Measurements from ENCODE around the gene KCNE2.
A peak's percentile ranks its signal among the peaks of the same experiment; 100 is the strongest.
"Not testable (repeated sequence)": the region's sequence is repeated elsewhere in the genome, so short reads cannot be mapped to it uniquely, and the experiment has no call there.

The KCNE2 gene

DNA sequence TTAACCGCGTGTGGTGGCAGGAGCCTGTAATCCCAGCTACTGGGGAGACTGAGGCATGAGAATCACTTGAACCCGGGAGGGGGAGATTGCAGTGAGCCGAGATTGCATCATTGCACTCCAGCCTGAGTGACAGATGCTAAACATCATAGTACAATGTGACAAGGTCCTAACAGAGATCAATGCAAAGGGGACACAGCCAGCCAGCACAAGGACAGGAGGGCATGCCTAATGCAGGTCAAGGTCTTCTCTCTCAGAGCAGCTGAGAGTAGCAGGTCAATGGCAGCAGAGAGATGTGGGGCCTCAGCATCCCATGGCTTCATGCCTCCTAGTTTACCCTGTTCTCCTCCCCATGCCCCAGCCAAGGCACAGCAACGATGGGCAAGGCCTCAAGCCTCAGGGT, 8.5 kb downstream of the KCNE2 start:
- DNase-seq (ENCODE audit: low spot score) = peak; percentile 50
- TF ChIP-seq, protein P1, sequence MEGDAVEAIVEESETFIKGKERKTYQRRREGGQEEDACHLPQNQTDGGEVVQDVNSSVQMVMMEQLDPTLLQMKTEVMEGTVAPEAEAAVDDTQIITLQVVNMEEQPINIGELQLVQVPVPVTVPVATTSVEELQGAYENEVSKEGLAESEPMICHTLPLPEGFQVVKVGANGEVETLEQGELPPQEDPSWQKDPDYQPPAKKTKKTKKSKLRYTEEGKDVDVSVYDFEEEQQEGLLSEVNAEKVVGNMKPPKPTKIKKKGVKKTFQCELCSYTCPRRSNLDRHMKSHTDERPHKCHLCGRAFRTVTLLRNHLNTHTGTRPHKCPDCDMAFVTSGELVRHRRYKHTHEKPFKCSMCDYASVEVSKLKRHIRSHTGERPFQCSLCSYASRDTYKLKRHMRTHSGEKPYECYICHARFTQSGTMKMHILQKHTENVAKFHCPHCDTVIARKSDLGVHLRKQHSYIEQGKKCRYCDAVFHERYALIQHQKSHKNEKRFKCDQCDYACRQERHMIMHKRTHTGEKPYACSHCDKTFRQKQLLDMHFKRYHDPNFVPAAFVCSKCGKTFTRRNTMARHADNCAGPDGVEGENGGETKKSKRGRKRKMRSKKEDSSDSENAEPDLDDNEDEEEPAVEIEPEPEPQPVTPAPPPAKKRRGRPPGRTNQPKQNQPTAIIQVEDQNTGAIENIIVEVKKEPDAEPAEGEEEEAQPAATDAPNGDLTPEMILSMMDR (IDR thresholded peaks at IDR 0.05) = no peak
- Histone ChIP-seq H3K27ac (no peak overlapping the region), H3K4me3 (no peak overlapping the region)

- DNase-seq (ENCODE audit: low spot score); H3K27ac ChIP-seq; H3K4me3 ChIP-seq: not testable (repeated sequence)
These were observed 10.7 kb downstream of the KCNE2 start for GRCh38 chr21:34374462-34374861.

- H3K27ac ChIP-seq; DNase-seq (ENCODE audit: low spot score); H3K4me3 ChIP-seq: not testable (repeated sequence)
These were observed 11.3 kb downstream of the KCNE2 start, which contains the start of gene SMIM11 for GRCh38 chr21:34374940-34375618. TSS of gene SMIM11 (plus strand) at chr21:34375507. CDS start at chr21:34379505, 3,998 bp downstream.

DNA sequence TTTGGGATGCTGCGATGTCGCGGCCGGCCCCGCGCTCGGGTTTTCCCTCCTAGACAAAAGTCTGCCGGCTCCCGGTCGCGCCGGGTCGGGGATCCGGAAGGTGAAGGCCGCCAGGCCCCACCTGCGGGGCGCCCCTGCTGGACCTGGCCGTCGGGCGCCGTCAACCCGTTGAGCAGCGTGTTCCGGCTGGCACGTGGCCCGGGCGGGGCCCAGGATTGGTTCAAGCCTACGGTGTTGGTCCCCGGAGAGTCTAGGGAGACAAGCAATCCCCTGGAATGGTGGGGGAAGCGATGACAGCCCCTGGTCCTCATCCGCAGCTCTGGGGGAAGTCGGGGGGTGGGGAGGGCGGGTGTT, 11.8 kb downstream of the KCNE2 start:
- H3K27ac ChIP-seq; H3K4me3 ChIP-seq; DNase-seq (ENCODE audit: low spot score): not testable (repeated sequence)

GRCh38 chr21:34383138-34383537, 19.3 kb downstream of the KCNE2 start:
- H3K4me3 ChIP-seq, H3K27ac ChIP-seq: not testable (repeated sequence)

GRCh38 chr21:34383724-34384415, 20.1 kb downstream of the KCNE2 start:
- not testable (repeated sequence) for H3K4me3 ChIP-seq; DNase-seq (ENCODE audit: low spot score); H3K27ac ChIP-seq

More at GRCh38 chr21:34383138-34383537, 19.3 kb downstream of the KCNE2 start:
- not testable (repeated sequence) for DNase-seq (ENCODE audit: low spot score)

DNA sequence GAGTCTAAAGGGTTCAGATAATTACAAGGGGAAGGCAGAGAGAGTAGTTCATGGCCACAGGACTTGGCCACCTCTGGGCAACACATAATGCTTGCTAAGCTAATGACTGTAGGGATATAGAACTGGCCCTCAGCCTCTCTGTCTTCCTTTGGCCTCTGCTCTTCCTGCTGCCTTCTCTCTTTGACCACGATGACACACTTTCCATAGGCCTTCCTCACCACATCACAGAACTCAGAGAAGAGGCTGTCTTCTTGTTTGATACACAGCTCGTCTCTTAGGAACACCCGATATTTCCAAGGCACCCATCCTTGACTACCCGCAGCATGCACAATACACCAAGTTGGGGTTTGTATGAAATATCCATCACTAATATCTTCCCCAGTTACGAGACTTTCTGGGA, 36.7 kb downstream of the KCNE2 start:
- not testable (repeated sequence) for H3K27ac ChIP-seq, H3K4me3 ChIP-seq

GRCh38 chr21:34404742-34405141, 40.9 kb downstream of the KCNE2 start:
- not testable (repeated sequence) for H3K4me3 ChIP-seq; H3K27ac ChIP-seq; DNase-seq (ENCODE audit: low spot score)

More for the DNA sequence above, 36.7 kb downstream of the KCNE2 start:
- DNase-seq (ENCODE audit: low spot score) = not testable (repeated sequence)

GRCh38 chr21:34405686-34406085, 41.9 kb downstream of the KCNE2 start:
- not testable (repeated sequence) for H3K27ac ChIP-seq; DNase-seq (ENCODE audit: low spot score); H3K4me3 ChIP-seq

DNA sequence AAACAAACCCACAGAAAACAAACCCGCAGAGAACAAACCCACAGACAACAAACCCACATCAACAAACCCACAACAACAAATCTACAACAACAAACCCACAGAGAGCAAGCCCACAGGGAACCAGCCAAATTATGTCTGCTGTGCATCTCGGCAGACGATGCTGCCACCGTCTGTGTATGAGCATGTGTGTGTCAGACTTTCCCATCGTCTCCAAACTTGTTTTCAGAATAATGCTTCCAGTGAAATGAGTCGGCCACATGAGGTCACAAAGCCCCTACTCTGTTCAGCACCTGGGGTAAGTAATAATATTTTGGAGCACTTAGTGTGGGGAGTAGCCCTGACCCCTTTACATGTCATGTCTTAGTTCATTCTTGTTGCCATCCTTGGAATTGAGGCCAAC, 42.3 kb downstream of the KCNE2 start:
- H3K4me3 ChIP-seq; H3K27ac ChIP-seq; DNase-seq (ENCODE audit: low spot score): not testable (repeated sequence)

DNA sequence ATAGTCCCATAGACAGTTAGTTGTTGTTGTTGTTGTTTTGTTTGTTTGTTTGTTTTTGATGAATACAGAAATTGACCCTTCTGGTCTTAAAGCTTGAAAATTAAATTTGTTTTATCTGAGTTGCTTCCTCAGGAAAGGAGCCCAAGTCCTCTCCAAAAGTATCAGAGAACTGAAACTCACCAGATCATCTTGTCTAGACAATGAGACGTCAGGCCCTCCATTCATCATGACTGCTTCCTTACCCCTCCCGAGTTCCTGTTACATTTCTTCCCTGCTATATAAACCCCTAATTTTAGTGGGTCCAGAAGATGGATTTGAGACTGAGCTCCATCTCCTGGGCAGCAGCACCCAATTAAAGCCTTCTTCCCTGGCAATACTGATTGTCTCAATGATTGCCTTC, 42.9 kb downstream of the KCNE2 start:
- H3K27ac ChIP-seq = not testable (repeated sequence)

DNA sequence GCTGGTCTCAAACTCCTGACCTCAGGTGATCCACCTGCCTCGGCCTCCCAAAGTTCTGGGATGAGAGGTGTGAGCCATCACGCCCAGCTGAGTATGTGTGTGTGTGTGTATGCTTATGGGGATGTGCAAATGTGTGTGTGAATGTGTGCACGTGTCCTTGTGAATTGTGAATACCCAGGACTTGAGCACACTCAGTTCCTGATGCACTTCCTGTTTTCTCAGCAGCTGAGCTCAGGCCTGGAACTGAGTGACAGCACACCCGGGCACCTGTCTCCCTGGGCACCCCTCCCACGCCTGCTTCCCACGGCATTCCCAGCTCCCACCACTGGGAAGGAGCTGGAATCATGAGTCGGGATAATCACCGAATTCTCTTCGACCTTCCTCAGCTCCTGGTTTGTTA, 43.5 kb downstream of the KCNE2 start:
- not testable (repeated sequence) for H3K27ac ChIP-seq; H3K4me3 ChIP-seq; DNase-seq (ENCODE audit: low spot score)

More for the DNA sequence above, 42.9 kb downstream of the KCNE2 start:
- DNase-seq (ENCODE audit: low spot score); H3K4me3 ChIP-seq: not testable (repeated sequence)

- not testable (repeated sequence) for H3K4me3 ChIP-seq; DNase-seq (ENCODE audit: low spot score); H3K27ac ChIP-seq
These were observed 53.8 kb downstream of the KCNE2 start for GRCh38 chr21:34417448-34418077.

Measured in coronary artery (tissue), 2 donors.